K562 (cell line): ENCODE data around the gene KCNK7. TPM values are rescaled to one million over a fixed set of nuclear protein-coding genes. Genes with fewer than 3 reads are reported as not detected.

Experiments
- ARID1B ChIP-seq: fragments of 450-650 bp; IDR thresholded peaks from 2 replicates; pipeline ENCODE4 v1.6.1; 2016; ENCODE audit warnings: antibody characterized with exemption, mild to moderate bottlenecking, inconsistent platforms
- ATF3 ChIP-seq, 2 experiments: fragments of 450-650 bp in 1 of 2; sonication (generic) in 1 of 2; formaldehyde crosslinking in 1 of 2; IDR thresholded peaks in 1 of 2; conservative IDR thresholded peaks in 1 of 2; 2 replicates each; pipeline versions ENCODE4 v1.6.1 to v1.8.1; 2016 to 2023; ENCODE audit warnings: mild to moderate bottlenecking in 2 of 2, moderate library complexity in 2 of 2, inconsistent platforms in 1 of 2, missing genetic modification reagents in 1 of 2
- FOXJ2 ChIP-seq: fragments of 200-800 bp; sonication (Bioruptor generic); IDR thresholded peaks from 2 replicates; pipeline ENCODE4 v1.6.1; 2016; ENCODE audit warnings: missing genetic modification characterization, missing compliant biosample characterization
- GATAD2A ChIP-seq: fragments of 450-650 bp; IDR thresholded peaks from 2 replicates; pipeline ENCODE4 v1.6.1; 2017
- JUND ChIP-seq, 2 experiments: IDR thresholded peaks; 2 replicates in 1 of 2; 3 replicates in 1 of 2; pipeline ENCODE4 v1.6.1; 2011; ENCODE audit warnings: borderline replicate concordance in 2 of 2, low read depth in 2 of 2, low read length in 2 of 2, improper control_type of control experiment in 1 of 2, missing biosample characterization in 1 of 2, missing genetic modification characterization in 1 of 2, missing genetic modification reagents in 1 of 2
- LCOR ChIP-seq: sonication (generic); formaldehyde crosslinking; IDR thresholded peaks from 2 replicates; pipeline ENCODE4 v1.8.0; 2022; ENCODE audit warnings: mild to moderate bottlenecking, missing genetic modification reagents
- NR2C2 ChIP-seq, 2 experiments: fragments of 200-800 bp in 1 of 2; sonication (Bioruptor generic) in 1 of 2; sonication (generic) in 1 of 2; formaldehyde crosslinking in 1 of 2; IDR thresholded peaks; 2 replicates each; pipeline versions ENCODE4 v1.6.1 to v1.8.0; 2016 to 2022; ENCODE audit warnings: mild to moderate bottlenecking in 1 of 2, missing compliant biosample characterization in 1 of 2, missing genetic modification characterization in 1 of 2, missing genetic modification reagents in 1 of 2
- POLR3A ChIP-seq: IDR thresholded peaks from 2 replicates; pipeline ENCODE4 v1.6.1; 2011; ENCODE audit warnings: borderline replicate concordance, mild to moderate bottlenecking, moderate library complexity; ENCODE audit not compliant: insufficient read length, insufficient read depth; ENCODE audit errors: extremely low read depth
- RBBP5 ChIP-seq: fragments of 200-600 bp; sonication (generic); IDR thresholded peaks from 2 replicates; pipeline ENCODE4 v1.6.1; 2012; ENCODE audit warnings: borderline replicate concordance, mild to moderate bottlenecking, low read length, control low read depth, inconsistent platforms; ENCODE audit not compliant: insufficient read depth, poor library complexity, severe bottlenecking
- RREB1 ChIP-seq: fragments of 250-450 bp; sonication (Bioruptor Pico); IDR thresholded peaks from 2 replicates; pipeline ENCODE4 v1.4.0; 2020
- SNRNP70 ChIP-seq: fragments of 200-400 bp; formaldehyde crosslinking; optimal IDR thresholded peaks from 2 replicates; pipeline ENCODE3; 2017; ENCODE audit warnings: low read depth, low read length
- ZBTB8A ChIP-seq: fragments of 450-650 bp; IDR thresholded peaks from 2 replicates; pipeline ENCODE4 v1.6.1; 2018; ENCODE audit warnings: mild to moderate bottlenecking, moderate library complexity; ENCODE audit not compliant: partially characterized antibody
- ZBTB9 ChIP-seq: fragments of 450-650 bp; formaldehyde crosslinking; IDR thresholded peaks from 2 replicates; pipeline ENCODE4 v1.4.0; 2020; ENCODE audit warnings: mild to moderate bottlenecking, moderate library complexity
- ZHX1 ChIP-seq: fragments of 150-350 bp; conservative IDR thresholded peaks from 2 replicates; pipeline ENCODE4 v1.6.1; 2014; ENCODE audit warnings: low read length
- polyA plus RNA-seq, 8 experiments: library from polyadenylated mRNA; depleted of rRNA in 4 of 8; stranded (reverse) in 5 of 8; unstranded in 3 of 8; fragments of >200 nt; fragmentation: Nextera tagmentation in 2 of 8; fragmentation: Illumina TruSeq in 1 of 8; extraction: Ambion mirVana in 2 of 8; extraction: Trizol in 1 of 8; gene quantifications; 2 replicates each; pipeline versions ENCODE4 v1.2.1 to v1.2.3, GENCODE V29; 2011 to 2014; ENCODE audit warnings: inconsistent platforms in 1 of 8, missing spikeins in 1 of 8
- total RNA-seq, 7 experiments: library from RNA; depleted of rRNA in 6 of 7; stranded (reverse); fragments of >200 nt in 6 of 7; fragmentation: Illumina TruSeq in 2 of 7; extraction: Trizol in 2 of 7; gene quantifications; 2 replicates each; pipeline versions ENCODE4 v1.2.1 to v1.2.3, GENCODE V29; 2011 to 2021; ENCODE audit warnings: low replicate concordance in 1 of 7

KCNK7 gene
- total and polyA plus RNA-seq, 9 of the 15 experiments (the other 6 are each of a cell fraction or from before 2014, with no cell fraction given): 0.07 to 0.40 TPM; not detected in 7

GRCh38 chr11:65637794-65638419 lies 42.3 kb upstream of the KCNK7 start, which contains the start of gene SIPA1 (continued):
- TF ChIP-seq FOXJ2 (tag) (no peak), JUND (IDR thresholded peaks at IDR 0.05; ENCODE audit: borderline replicate concordance, low read depth, low read length) (peak; percentile 39), JUND (tag; IDR thresholded peaks at IDR 0.05; ENCODE audit: borderline replicate concordance, low read depth, low read length) (no peak), ARID1B (no peak), ZHX1 (no peak), RBBP5 (peak; percentile 35), ZBTB8A (no peak), GATAD2A (no peak), RREB1 (CRISPR knock-in tag) (no peak), POLR3A (no peak), SNRNP70 (no peak), ATF3 (IDR thresholded peaks at IDR 0.05) (no peak), ATF3 (CRISPR knock-in tag; conservative IDR thresholded peaks at IDR 0.05) (no peak), LCOR (CRISPR knock-in tag) (no peak), NR2C2 (CRISPR knock-in tag; IDR thresholded peaks at IDR 0.05) (no peak), NR2C2 (tag; IDR thresholded peaks at IDR 0.05) (no peak), ZBTB9 (CRISPR knock-in tag) (peak; percentile 68; the same call in 1 of the 2 replicates)
